Natural killer cell (primary cell): ENCODE results near the gene ZBTB8A. TPM values are rescaled to one million over a fixed set of nuclear protein-coding genes. Genes with fewer than 3 reads are reported as not detected.
A peak's percentile ranks its signal among the peaks of the same experiment; 100 is the strongest.

Experiments used
- ATAC-seq, 3 donors: fragments of 150-1000 bp in 2 of 3; fragments of 200-7000 bp in 1 of 3; cut with Tn5 transposase; 1 replicate in 1 of 3; 2 replicates in 2 of 3; pipeline ENCODE4 v1.10.0; 2021; ENCODE audit warnings: mild to moderate bottlenecking in 2 of 3, moderate library complexity in 2 of 3
- DNase-seq, 2 donors: peaks; one replicate each; pipeline versions ENCODE4 v3.0.0 to v3.0.0-alpha.2; 2013 to 2021; ENCODE audit warnings: mixed read lengths in 1 of 2
- H3K27ac ChIP-seq: one replicate; pipeline ENCODE4 v1.5.1; 2013; ENCODE audit warnings: mild to moderate bottlenecking, low read length
- H3K27me3 ChIP-seq: one replicate; pipeline ENCODE4 v1.6.1; 2013; ENCODE audit warnings: low read length; ENCODE audit not compliant: control insufficient read depth, insufficient read depth
- H3K36me3 ChIP-seq: one replicate; pipeline ENCODE4 v1.6.1; 2013; ENCODE audit warnings: low read length; ENCODE audit not compliant: control insufficient read depth, insufficient read depth
- H3K4me1 ChIP-seq: one replicate; pipeline ENCODE4 v1.6.1; 2013; ENCODE audit warnings: low read length; ENCODE audit not compliant: control insufficient read depth, insufficient read depth
- H3K4me3 ChIP-seq: one replicate; pipeline ENCODE4 v1.5.1; 2013; ENCODE audit warnings: low read length
- H3K9me3 ChIP-seq: one replicate; pipeline ENCODE4 v1.6.1; 2013; ENCODE audit warnings: low read length; ENCODE audit not compliant: control insufficient read depth, insufficient read depth
- H3K27ac Mint-ChIP-seq, 2 donors: one replicate each; pipeline ENCODE4 v1.8.0; 2022; ENCODE audit warnings: mild to moderate bottlenecking in 2 of 2, mixed read lengths in 2 of 2, moderate library complexity in 1 of 2
- H3K27me3 Mint-ChIP-seq, 2 donors: one replicate each; pipeline ENCODE4 v1.8.0; 2022; ENCODE audit warnings: low read depth in 2 of 2, mixed read lengths in 2 of 2
- H3K36me3 Mint-ChIP-seq: one replicate; pipeline ENCODE4 v1.8.0; 2022; ENCODE audit warnings: mixed read lengths
- H3K4me1 Mint-ChIP-seq, 2 donors: one replicate each; pipeline ENCODE4 v1.8.0; 2022; ENCODE audit warnings: mixed read lengths in 2 of 2
- H3K4me3 Mint-ChIP-seq: one replicate; pipeline ENCODE4 v1.8.0; 2022; ENCODE audit warnings: mild to moderate bottlenecking, moderate library complexity, mixed read lengths
- H3K9me3 Mint-ChIP-seq, 2 donors: one replicate each; pipeline ENCODE4 v1.8.0; 2022; ENCODE audit warnings: mixed read lengths in 2 of 2
- CTCF ChIP-seq: fragments of 200-600 bp; IDR thresholded peaks from one replicate; pipeline ENCODE4 v1.8.0; 2022; ENCODE audit warnings: antibody characterized with exemption
- WGBS: methylation state at CpG from one replicate; pipeline ENCODE4 v1.1.7; 2013; ENCODE audit warnings: missing lambda C conversion rate; ENCODE audit not compliant: insufficient coverage; 5-methylcytosine and 5-hydroxymethylcytosine counted together
- intact Hi-C: fragments of 100-400 bp; cut with micrococcal nuclease; formaldehyde crosslinking; loops from one replicate; pipeline ENCODE4 v1.14.2; 2022
- total RNA-seq, 4 donors: library from RNA; stranded (reverse); fragments of 120-200 nt in 1 of 4; gene quantifications; one replicate each; pipeline versions ENCODE4 v1.2.3 to v1.2.4, GENCODE V29; 2013 to 2022

ZBTB8A gene
- total RNA-seq, 3 donors from 2014 or later (not counting 1 experiment from before 2014, with no cell fraction given): 0.16 to 0.50 (median 0.33) TPM

GRCh38 chr1:32612189-32612881 is 73.1 kb downstream of the ZBTB8A start:
- TF ChIP-seq CTCF: peak; percentile 17
- ATAC-seq (peak; percentile 94 to 100 (median 99)), DNase-seq (peak; percentile 54 to 55)
- H3K27me3 ChIP-seq: no peaks in the 10 kb centered on the region
- intact Hi-C loops: no loop called here
- Mint-ChIP-seq H3K27ac (peak overlapping the region in 1 of 2 donors; percentile 31), H3K27me3 (no peaks in the 10 kb centered on the region), H3K4me1 (peaks cover 6 to 7% of the 10 kb centered on the region in 2 donors), H3K36me3 (no peaks in the 10 kb centered on the region), H3K4me3 (peak overlapping the region; percentile 86), H3K9me3 (no peaks in the 10 kb centered on the region)
- WGBS: 8% methylated on average over 35 of the region's 35 CpGs
- H3K27ac ChIP-seq: no peak overlapping the region
- peaks cover 14% of the 10 kb centered on the region for H3K4me1 ChIP-seq
- peak overlapping the region; percentile 45 for H3K4me3 ChIP-seq
- no peaks in the 10 kb centered on the region for H3K36me3 ChIP-seq
- no peaks in the 10 kb centered on the region for H3K9me3 ChIP-seq

- no peaks in the 10 kb centered on the region for H3K27me3 Mint-ChIP-seq
- H3K36me3 ChIP-seq: no peaks in the 10 kb centered on the region
- H3K27me3 ChIP-seq: no peaks in the 10 kb centered on the region
- intact Hi-C loops: no loop called here
- H3K9me3 ChIP-seq: no peaks in the 10 kb centered on the region
- H3K27ac ChIP-seq: no peak overlapping the region
- no peak overlapping the region for H3K27ac Mint-ChIP-seq
- ATAC-seq (no peak), DNase-seq (no peak)
- peak overlapping the region; percentile 67 for H3K4me3 Mint-ChIP-seq
- no peak for TF ChIP-seq CTCF
- no peaks in the 10 kb centered on the region for H3K9me3 Mint-ChIP-seq
- H3K4me1 ChIP-seq: peaks cover 14% of the 10 kb centered on the region
- no peaks in the 10 kb centered on the region for H3K36me3 Mint-ChIP-seq
- 94% methylated on average over 5 of the region's 5 CpGs for WGBS
- no peak overlapping the region for H3K4me3 ChIP-seq
- peaks cover 6 to 7% of the 10 kb centered on the region in 2 donors for H3K4me1 Mint-ChIP-seq
These were observed 74.2 kb downstream of the ZBTB8A start for GRCh38 chr1:32613472-32613871.

GRCh38 chr1:32618673-32619221 is 79.5 kb downstream of the ZBTB8A start:
- no peaks in the 10 kb centered on the region for H3K36me3 Mint-ChIP-seq
- H3K4me1 Mint-ChIP-seq: peaks cover 19 to 21% of the 10 kb centered on the region in 2 donors
- no peak overlapping the region for H3K4me3 Mint-ChIP-seq
- H3K27me3 Mint-ChIP-seq: no peaks in the 10 kb centered on the region
- H3K27ac Mint-ChIP-seq: no peak overlapping the region
- intact Hi-C loops: no loop called here
- H3K9me3 Mint-ChIP-seq: no peaks in the 10 kb centered on the region
- Histone ChIP-seq H3K4me1 (peaks cover 6% of the 10 kb centered on the region), H3K9me3 (no peaks in the 10 kb centered on the region), H3K36me3 (peaks cover 2% of the 10 kb centered on the region), H3K27me3 (no peaks in the 10 kb centered on the region), H3K4me3 (no peak overlapping the region), H3K27ac (no peak overlapping the region)
- no peak for TF ChIP-seq CTCF
- DNase-seq: no peak
- WGBS: 98% methylated on average over 5 of the region's 5 CpGs
- ATAC-seq: no peak
